Kidney epithelial cell (primary cell): ENCODE data around the gene METTL16. TPM values are rescaled to one million over a fixed set of nuclear protein-coding genes. Genes with fewer than 3 reads are reported as not detected.
"Not testable (repeated sequence)": the region's sequence is repeated elsewhere in the genome, so short reads cannot be mapped to it uniquely, and the experiment has no call there.

Experiments used
- DNase-seq: peaks from one replicate; pipeline ENCODE4 v3.0.0-alpha.2; 2010; ENCODE audit warnings: low read depth
- H3K27me3 ChIP-seq: 2 replicates; pipeline ENCODE4 v1.6.0; 2011; ENCODE audit warnings: low read length; ENCODE audit not compliant: control insufficient read depth, insufficient read depth
- H3K36me3 ChIP-seq: 2 replicates; pipeline ENCODE4 v1.5.1; 2011; ENCODE audit warnings: low read length; ENCODE audit not compliant: control insufficient read depth, insufficient read depth
- H3K4me3 ChIP-seq: 2 replicates; pipeline ENCODE4 v1.5.1; 2011; ENCODE audit warnings: low read depth, mild to moderate bottlenecking, control low read depth, low read length
- total RNA-seq: library from RNA; depleted of rRNA; stranded (reverse); fragments of >200 nt; gene quantifications from 2 replicates; pipeline ENCODE4 v1.2.3, GENCODE V29; 2015
- TF ChIP-seq, protein P1 (sequence below): IDR thresholded peaks from 2 replicates; pipeline ENCODE4 v1.5.1; 2011; ENCODE audit warnings: mild to moderate bottlenecking, moderate library complexity, low read length, control low read depth, inconsistent platforms; ENCODE audit not compliant: insufficient read depth, poor library complexity, severe bottlenecking

Gene METTL16
- total RNA-seq, 1 donor from 2014 or later = 32.4 TPM

DNA sequence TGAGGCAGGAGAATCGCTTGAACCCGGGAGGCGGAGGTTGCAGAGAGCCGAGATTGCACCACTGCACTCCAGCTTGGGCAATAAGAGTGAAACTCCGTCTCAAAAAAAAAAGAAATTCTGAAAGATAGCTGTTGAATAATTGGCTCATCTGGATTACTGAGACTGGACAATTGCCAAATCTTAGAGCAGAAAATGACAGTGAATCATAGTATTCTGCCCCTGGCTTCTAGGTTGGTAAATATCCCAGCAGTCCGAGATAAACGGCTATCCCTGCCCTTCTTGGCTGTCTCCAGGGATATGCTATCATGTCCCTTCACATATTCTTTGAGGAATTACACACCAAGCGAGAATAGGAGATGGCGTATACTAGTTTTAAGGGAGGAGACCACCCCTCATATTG, 35.5 kb upstream of the METTL16 start:
- DNase-seq = no peak
- TF ChIP-seq, protein P1, sequence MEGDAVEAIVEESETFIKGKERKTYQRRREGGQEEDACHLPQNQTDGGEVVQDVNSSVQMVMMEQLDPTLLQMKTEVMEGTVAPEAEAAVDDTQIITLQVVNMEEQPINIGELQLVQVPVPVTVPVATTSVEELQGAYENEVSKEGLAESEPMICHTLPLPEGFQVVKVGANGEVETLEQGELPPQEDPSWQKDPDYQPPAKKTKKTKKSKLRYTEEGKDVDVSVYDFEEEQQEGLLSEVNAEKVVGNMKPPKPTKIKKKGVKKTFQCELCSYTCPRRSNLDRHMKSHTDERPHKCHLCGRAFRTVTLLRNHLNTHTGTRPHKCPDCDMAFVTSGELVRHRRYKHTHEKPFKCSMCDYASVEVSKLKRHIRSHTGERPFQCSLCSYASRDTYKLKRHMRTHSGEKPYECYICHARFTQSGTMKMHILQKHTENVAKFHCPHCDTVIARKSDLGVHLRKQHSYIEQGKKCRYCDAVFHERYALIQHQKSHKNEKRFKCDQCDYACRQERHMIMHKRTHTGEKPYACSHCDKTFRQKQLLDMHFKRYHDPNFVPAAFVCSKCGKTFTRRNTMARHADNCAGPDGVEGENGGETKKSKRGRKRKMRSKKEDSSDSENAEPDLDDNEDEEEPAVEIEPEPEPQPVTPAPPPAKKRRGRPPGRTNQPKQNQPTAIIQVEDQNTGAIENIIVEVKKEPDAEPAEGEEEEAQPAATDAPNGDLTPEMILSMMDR = no peak

GRCh38 chr17:2545393-2545792, 33.7 kb upstream of the METTL16 start:
- Histone ChIP-seq H3K27me3 (no peaks in the 10 kb centered on the region), H3K36me3 (no peaks in the 10 kb centered on the region), H3K4me3 (no peak overlapping the region)
- DNase-seq = no peak
- TF ChIP-seq, protein P1 = no peak

More for the DNA sequence above, 35.5 kb upstream of the METTL16 start:
- no peak overlapping the region for H3K4me3 ChIP-seq
- H3K27me3 ChIP-seq = no peaks in the 10 kb centered on the region
- no peaks in the 10 kb centered on the region for H3K36me3 ChIP-seq

GRCh38 chr17:2542456-2542855, 30.8 kb upstream of the METTL16 start:
- Histone ChIP-seq H3K4me3 (no peak overlapping the region), H3K36me3 (no peaks in the 10 kb centered on the region), H3K27me3 (no peaks in the 10 kb centered on the region)
- TF ChIP-seq, protein P1 = no peak
- no peak for DNase-seq

- no peaks in the 10 kb centered on the region for H3K36me3 ChIP-seq
- DNase-seq = no peak
- TF ChIP-seq, protein P1 = no peak
Measured at GRCh38 chr17:2542056-2542455, 30.4 kb upstream of the METTL16 start.

GRCh38 chr17:2537579-2537978, 25.9 kb upstream of the METTL16 start:
- DNase-seq, H3K36me3 ChIP-seq, H3K27me3 ChIP-seq: not testable (repeated sequence)

More at GRCh38 chr17:2542056-2542455, 30.4 kb upstream of the METTL16 start:
- no peak overlapping the region for H3K4me3 ChIP-seq
- H3K27me3 ChIP-seq = no peaks in the 10 kb centered on the region

GRCh38 chr17:2532146-2532720, 20.5 kb upstream of the METTL16 start:
- no peak for DNase-seq
- H3K36me3 ChIP-seq = no peaks in the 10 kb centered on the region
- H3K27me3 ChIP-seq = no peaks in the 10 kb centered on the region
- TF ChIP-seq, protein P1 = no peak
- H3K4me3 ChIP-seq = no peak overlapping the region

More at GRCh38 chr17:2537579-2537978, 25.9 kb upstream of the METTL16 start:
- not testable (repeated sequence) for H3K4me3 ChIP-seq

DNA sequence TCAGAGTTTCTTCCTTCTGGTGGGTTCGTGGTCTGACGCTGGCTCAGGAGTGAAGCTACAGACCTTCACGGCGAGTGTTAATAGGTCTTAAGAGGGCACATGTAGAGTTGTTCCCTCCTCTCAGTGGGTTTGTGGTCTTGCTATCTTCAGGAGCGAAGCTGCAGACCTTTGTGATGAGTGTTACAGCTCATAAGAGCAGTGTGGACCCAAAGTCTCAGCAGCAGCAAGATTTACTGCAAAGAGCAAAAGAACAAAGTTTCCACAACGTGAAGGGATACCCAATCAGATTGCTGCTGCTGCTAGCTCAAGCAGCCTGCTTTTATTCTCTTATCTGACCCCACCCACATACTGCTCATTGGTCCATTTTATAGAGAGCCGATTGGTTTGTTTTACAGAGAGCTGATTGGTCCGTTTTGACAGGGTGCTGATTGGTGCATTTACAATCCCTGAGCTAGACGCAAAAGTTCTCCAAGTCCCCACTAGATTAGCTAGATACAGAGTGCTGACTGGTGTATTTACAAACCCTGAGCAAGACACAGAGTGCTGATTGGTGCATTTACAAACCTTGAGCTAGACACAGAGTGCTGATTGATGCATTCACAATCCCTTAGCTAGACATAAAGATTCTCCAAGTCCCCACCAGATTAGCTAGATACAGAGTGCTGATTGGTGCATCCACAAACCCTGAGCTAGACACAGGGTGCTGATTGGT, 19.7 kb upstream of the METTL16 start:
- not testable (repeated sequence) for H3K4me3 ChIP-seq, H3K27me3 ChIP-seq, H3K36me3 ChIP-seq, DNase-seq

DNA sequence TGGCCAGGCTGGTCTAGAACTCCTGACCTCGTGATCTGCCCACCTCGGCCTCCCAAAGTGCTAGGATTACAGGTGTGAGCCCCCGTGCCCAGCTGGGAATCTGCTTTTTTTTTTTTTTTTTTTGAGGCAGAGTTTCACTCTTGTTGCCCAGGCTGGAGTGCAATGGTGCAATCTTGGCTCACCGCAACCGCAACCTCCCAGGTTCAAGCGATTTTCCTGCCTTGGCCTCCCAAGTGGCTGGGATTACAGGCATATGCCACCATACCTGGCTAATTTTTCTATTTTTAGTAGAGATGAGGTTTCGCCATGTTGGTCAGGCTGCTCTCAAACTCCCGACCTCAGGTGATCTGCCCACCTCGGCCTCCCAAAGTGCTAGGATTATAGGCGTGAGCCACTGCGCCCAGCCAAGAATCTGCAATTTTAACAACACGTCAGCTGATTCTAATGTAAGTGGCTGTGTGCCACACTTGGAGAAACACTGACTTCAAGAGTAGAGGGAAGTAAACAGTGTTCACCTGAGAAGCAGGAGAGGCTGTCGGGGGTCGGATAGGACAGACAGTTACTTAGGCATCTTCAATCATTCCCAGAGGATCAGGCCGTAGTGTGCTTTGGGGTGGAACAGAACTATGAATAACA, 10.2 kb upstream of the METTL16 start:
- DNase-seq, H3K36me3 ChIP-seq: not testable (repeated sequence)

More for the DNA sequence above, 10.2 kb upstream of the METTL16 start:
- H3K4me3 ChIP-seq, H3K27me3 ChIP-seq: not testable (repeated sequence)
